ENCODE results near the gene SLC30A2. TPM values are rescaled to one million over a fixed set of nuclear protein-coding genes. Genes with fewer than 3 reads are reported as not detected.
A peak's percentile ranks its signal among the peaks of the same experiment; 100 is the strongest.

The SLC30A2 gene
- total RNA-seq, 1 experiment from 2014 or later, result not detected

GRCh38 chr1:26009796-26010447, 36.0 kb downstream of the SLC30A2 start:
- TF ChIP-seq RAD21 (IDR thresholded peaks at IDR 0.05; ENCODE audit: low read depth) (peak; percentile 47), FOSL1 (IDR thresholded peaks at IDR 0.05; ENCODE audit: low read depth) (no peak), CTCF (IDR thresholded peaks at IDR 0.05 in 2 of 3, conservative IDR thresholded peaks at IDR 0.05 in 1 of 3; ENCODE audit: borderline replicate concordance in 1 of 3, insufficient read depth in 1 of 3, low read depth in 2 of 3, low read length in 2 of 3) (peak; percentile 13 to 34 (median 18); a peak in 1 of 6 replicates)
- Histone ChIP-seq H3K4me2 (ENCODE audit: low read length) (no peak overlapping the region), H3K9me2 (ENCODE audit: insufficient read depth) (no peaks in the 10 kb centered on the region), H3K27me3 (ENCODE audit: insufficient read depth, low read length) (no peaks in the 10 kb centered on the region), H3K9ac (ENCODE audit: low read length) (no peak overlapping the region), H3K4me3 (replicated peaks in 1 of 2; ENCODE audit: low read depth in 1 of 2, low read length in 2 of 2) (no peak overlapping the region), H4K20me1 (ENCODE audit: insufficient read depth) (no peaks in the 10 kb centered on the region), H3K4me1 (ENCODE audit: control insufficient read depth in 1 of 2, insufficient read depth in 2 of 2, low read length in 2 of 2) (peaks cover 0 to 3% of the 10 kb centered on the region in 2 experiments; a peak in 2 of 4 replicates), H3K27ac (ENCODE audit: low read depth, low read length) (no peak overlapping the region), H2AFZ (ENCODE audit: low read depth, low read length, poor library complexity, severe bottlenecking) (no peak overlapping the region), H3K36me3 (ENCODE audit: control insufficient read depth in 1 of 2, insufficient read depth in 2 of 2, low read length in 2 of 2) (no peaks in the 10 kb centered on the region), H3K79me2 (ENCODE audit: insufficient read depth, low read length) (no peaks in the 10 kb centered on the region), H3K9me3 (ENCODE audit: control insufficient read depth in 1 of 2, insufficient read depth in 1 of 2, low read depth in 1 of 2, low read length in 2 of 2) (no peaks in the 10 kb centered on the region)
- DNase-seq (ENCODE audit: low read depth, low spot score) (no peak), ATAC-seq (peak; percentile 75)
- ChIA-PET CTCF (interaction anchor here (1.8 to 2.2 kb wide), 2 partner anchors 13 to 114 kb away, joined by 8 read pairs; partner anchors contain the start of gene PAFAH2), RAD21 (ENCODE audit: low non-redundant PET in 1 of 2, low total read pairs in 2 of 2, uncharacterized antibody in 2 of 2, unreplicated experiment in 2 of 2) (no interaction called here), POLR2A (no interaction called here)
- intact Hi-C loops (cut with micrococcal nuclease), result no loop called here
- BruUV-seq (replicated peaks), result no TSS peak

- no peak for TF ChIP-seq SIN3A (IDR thresholded peaks at IDR 0.05; ENCODE audit: low read depth)
- intact Hi-C loops (cut with micrococcal nuclease), result no loop called here
- ChIA-PET CTCF (no interaction called here), RAD21 (ENCODE audit: low non-redundant PET in 1 of 2, low total read pairs in 2 of 2, uncharacterized antibody in 2 of 2, unreplicated experiment in 2 of 2) (no interaction called here), POLR2A (no interaction called here)
- no peaks in the 10 kb centered on the region for H4K20me1 ChIP-seq (ENCODE audit: insufficient read depth)
- H3K4me3 ChIP-seq (replicated peaks in 1 of 2; ENCODE audit: low read depth in 1 of 2, low read length in 2 of 2), result no peak overlapping the region
- no peaks in the 10 kb centered on the region for H3K9me2 ChIP-seq (ENCODE audit: insufficient read depth)
- no peak overlapping the region for H3K27ac ChIP-seq (ENCODE audit: low read depth, low read length)
- peaks cover 0 to 3% of the 10 kb centered on the region in 2 experiments; a peak in 2 of 4 replicates for H3K4me1 ChIP-seq (ENCODE audit: control insufficient read depth in 1 of 2, insufficient read depth in 2 of 2, low read length in 2 of 2)
- DNase-seq (ENCODE audit: low read depth, low spot score) (no peak), ATAC-seq (no peak)
- H3K27me3 ChIP-seq (ENCODE audit: insufficient read depth, low read length), result no peaks in the 10 kb centered on the region
- BruUV-seq (replicated peaks), result no TSS peak
- no peaks in the 10 kb centered on the region for H3K79me2 ChIP-seq (ENCODE audit: insufficient read depth, low read length)
- H2AFZ ChIP-seq (ENCODE audit: low read depth, low read length, poor library complexity, severe bottlenecking), result no peak overlapping the region
- no peaks in the 10 kb centered on the region for H3K9me3 ChIP-seq (ENCODE audit: control insufficient read depth in 1 of 2, insufficient read depth in 1 of 2, low read depth in 1 of 2, low read length in 2 of 2)
- no peak overlapping the region for H3K4me2 ChIP-seq (ENCODE audit: low read length)
- H3K9ac ChIP-seq (ENCODE audit: low read length), result no peak overlapping the region
- H3K36me3 ChIP-seq (ENCODE audit: control insufficient read depth in 1 of 2, insufficient read depth in 2 of 2, low read length in 2 of 2), result no peaks in the 10 kb centered on the region
Measured at GRCh38 chr1:26006710-26007109, 39.2 kb downstream of the SLC30A2 start.
